HPDE6-E6E7 (cell line): ENCODE results near the gene SLC12A4.
"Not testable (repeated sequence)": the region's sequence is repeated elsewhere in the genome, so short reads cannot be mapped to it uniquely, and the experiment has no call there.

Experiments used
- DNase-seq: peaks from one replicate; pipeline ENCODE4 v3.0.0; 2011; ENCODE audit warnings: missing footprints; ENCODE audit errors: extremely low spot score

SLC12A4 gene

GRCh38 chr16:67941469-67942199 lies 26.8 kb downstream of the SLC12A4 start:
- no peak for DNase-seq

DNA sequence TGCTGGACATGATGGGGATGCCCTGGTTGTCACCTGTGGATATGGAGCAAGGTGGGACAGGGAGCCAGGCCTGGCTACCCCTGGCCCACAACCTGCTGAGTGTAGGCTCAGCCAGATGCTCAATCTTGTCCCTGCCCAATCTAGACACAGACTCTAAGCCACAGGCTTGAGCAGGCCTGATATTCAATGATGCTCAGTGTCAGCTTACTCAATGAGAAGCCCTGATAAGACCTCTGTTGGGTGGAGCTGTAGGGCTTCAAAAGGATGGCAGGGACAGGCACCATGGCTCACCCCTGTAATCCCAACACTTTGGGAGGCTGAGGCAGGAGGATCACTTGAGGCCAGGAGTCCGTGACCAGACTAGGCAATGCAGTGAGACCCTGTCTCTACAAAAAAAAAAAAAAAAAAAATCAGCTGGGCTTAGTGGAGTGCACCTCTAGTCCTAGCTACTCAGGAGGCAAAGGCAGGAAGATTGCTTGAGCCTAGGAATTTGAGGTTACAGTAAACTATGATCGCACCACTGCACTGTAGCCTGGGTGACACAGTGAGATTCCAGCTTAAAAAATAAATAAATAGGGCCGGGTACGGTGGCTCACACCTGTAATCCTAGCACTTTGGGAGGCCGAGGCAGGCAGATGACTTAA lies 27.9 kb downstream of the SLC12A4 start:
- no peak for DNase-seq

- DNase-seq, result no peak
Observed at GRCh38 chr16:67939507-67940445, 28.7 kb downstream of the SLC12A4 start.

GRCh38 chr16:67937713-67938112 lies 30.7 kb downstream of the SLC12A4 start:
- not testable (repeated sequence) for DNase-seq

GRCh38 chr16:67936880-67937605 lies 31.4 kb downstream of the SLC12A4 start:
- no peak for DNase-seq

GRCh38 chr16:67936124-67936879 lies 32.1 kb downstream of the SLC12A4 start, which contains the start of gene PSMB10:
Gene PSMB10, minus strand, starts transcription at chr16:67936850. Its CDS starts 101 bp downstream, at chr16:67936749.
- peak; percentile 80 for DNase-seq

DNA sequence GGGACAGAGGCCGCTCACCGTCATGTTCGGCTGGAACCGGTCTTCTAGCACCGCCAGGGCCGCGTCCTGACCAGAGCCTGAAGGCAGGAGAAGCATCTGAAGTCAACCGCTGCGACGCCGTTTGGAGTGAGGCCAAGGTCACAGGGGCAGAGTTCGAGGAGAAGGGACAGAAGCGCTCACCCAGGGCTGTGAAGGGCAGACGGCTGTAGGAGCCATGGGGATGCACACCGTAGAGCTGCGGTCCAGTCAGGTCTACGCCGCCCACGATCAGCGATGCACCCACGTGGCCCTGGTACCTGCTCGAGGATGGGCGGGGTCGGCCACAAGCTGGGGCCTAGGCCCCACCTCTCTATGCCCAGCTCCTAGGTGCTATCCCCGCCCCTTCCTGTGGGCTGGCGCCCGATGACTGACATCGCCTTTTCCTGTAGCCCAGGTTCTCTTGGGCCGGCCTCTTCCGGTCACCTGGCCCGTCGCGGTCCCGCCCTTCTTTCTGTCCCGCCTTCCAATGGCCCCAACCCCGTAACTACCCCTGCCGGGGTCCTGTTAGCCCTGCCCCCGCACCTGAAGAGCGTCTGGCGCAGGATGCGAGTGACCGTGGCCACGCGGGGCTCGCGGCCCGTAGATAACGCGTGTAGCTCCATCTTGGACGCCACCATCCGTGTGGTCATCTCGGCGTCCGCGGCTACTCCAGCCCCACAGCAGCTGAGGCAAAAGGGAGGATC lies 32.9 kb downstream of the SLC12A4 start:
- peak; percentile 99 for DNase-seq

GRCh38 chr16:67935101-67935401 lies 33.4 kb downstream of the SLC12A4 start:
- no peak for DNase-seq

GRCh38 chr16:67934306-67935100 lies 33.9 kb downstream of the SLC12A4 start:
- DNase-seq, result no peak

DNA sequence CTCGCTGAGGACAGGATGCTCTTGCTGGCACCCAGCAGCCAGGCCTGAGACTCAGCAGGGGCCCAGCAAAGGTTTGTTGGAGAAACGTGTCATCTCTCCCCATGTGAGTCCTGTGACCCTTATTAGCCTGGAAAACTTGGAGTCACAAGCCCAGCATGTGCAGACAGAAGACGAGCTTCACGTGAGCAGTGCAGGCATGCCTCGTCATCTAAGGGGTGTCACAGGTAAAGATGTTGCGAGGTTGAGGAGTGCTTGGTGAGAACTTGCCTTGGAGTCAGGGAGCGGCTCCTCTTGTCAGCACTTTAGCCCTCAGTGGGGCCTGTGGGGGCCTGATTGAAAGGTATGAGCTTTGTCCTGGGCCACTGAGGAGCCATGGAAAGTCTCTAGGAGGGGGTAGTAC lies 34.6 kb downstream of the SLC12A4 start:
- DNase-seq, result no peak

- no peak for DNase-seq
Observed at GRCh38 chr16:67932462-67932840, 36.0 kb downstream of the SLC12A4 start.

DNA sequence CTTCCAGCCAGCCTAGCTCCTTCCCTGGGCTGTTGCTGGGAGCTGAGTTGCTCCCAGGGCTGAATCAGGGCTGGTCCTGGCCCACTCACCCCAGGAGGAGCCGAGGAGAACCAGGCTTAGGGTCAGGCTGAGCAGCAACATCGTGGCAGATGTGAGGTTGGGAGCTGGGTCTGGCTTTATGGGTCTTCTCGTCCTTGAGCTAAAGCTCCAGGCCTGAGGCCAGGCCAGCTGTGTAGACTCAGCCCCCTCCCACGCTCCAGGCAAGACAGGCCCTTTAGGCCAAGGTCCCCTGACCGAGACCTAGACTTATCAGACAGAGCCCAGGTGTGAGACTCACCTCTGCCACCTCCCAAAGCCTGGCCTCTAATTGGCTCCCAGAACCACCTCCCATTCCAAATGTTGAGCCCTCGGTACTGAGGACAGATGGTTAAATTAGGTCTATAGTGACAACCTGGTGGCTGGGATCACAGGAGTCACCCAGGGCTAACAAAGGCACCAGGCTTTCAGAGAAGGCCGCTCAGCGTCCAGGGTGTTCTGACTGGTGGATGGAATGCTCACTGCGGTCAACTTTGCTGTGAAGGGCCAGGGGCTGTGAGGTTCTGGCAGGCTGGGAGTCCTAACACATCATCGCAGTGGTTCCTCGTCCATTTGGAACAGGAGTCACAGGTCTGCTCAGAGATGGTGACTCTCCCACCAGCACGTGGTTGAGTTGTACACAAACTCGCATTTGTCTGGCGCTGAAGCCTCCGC lies 36.5 kb downstream of the SLC12A4 start, which contains the start of gene CTRL:
Gene CTRL (minus strand): TSS at position 151 of the 750 bp plus-strand sequence. CDS start 10 bp downstream, at position 141.
- no peak for DNase-seq

DNA sequence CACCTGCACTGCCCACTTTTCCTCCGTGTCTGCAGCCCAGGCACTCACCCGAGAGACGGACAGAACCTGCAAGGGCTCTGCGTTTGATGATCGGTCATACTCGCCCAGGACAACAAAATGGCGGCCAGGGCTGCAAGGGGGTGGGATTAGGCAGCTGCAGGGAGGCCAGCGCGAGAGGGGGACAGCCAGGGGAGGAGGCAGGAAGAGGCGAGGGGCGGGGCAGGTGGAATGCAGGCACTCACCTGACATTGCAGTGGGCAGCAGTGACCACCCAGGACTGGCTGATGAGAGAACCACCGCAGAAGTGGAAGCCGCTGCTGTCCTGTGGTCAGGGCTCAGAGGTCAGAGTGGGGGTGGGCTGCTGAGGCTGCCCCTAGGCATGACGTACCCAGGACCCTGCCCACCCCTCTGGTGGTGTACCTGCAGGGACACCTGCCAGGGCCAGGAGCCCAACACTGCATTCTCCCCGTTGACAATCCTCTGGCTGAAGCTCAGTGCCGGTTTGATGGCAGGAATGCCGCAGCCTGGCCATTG lies 37.7 kb downstream of the SLC12A4 start:
- no peak for DNase-seq

GRCh38 chr16:67930191-67930590 lies 38.2 kb downstream of the SLC12A4 start:
- DNase-seq, result no peak

GRCh38 chr16:67928561-67929364 lies 39.7 kb downstream of the SLC12A4 start:
- peak; percentile 89 for DNase-seq

DNA sequence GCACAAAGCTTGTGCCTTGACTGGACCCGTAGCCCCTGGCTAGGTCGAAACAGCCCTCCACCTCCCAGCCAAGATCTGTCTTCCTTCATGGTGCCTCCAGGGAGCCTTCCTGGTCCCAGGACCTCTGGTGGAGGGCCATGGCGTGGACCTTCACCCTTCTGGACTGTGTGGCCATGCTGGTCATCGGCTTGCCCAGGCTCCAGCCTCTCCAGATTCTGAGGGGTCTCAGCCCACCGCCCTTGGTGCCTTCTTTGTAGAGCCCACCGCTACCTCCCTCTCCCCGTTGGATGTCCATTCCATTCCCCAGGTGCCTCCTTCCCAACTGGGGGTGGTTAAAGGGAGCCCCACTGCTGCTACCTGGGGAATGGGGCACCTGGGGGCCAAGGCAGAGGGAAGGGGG lies 40.3 kb downstream of the SLC12A4 start:
- no peak for DNase-seq

DNA sequence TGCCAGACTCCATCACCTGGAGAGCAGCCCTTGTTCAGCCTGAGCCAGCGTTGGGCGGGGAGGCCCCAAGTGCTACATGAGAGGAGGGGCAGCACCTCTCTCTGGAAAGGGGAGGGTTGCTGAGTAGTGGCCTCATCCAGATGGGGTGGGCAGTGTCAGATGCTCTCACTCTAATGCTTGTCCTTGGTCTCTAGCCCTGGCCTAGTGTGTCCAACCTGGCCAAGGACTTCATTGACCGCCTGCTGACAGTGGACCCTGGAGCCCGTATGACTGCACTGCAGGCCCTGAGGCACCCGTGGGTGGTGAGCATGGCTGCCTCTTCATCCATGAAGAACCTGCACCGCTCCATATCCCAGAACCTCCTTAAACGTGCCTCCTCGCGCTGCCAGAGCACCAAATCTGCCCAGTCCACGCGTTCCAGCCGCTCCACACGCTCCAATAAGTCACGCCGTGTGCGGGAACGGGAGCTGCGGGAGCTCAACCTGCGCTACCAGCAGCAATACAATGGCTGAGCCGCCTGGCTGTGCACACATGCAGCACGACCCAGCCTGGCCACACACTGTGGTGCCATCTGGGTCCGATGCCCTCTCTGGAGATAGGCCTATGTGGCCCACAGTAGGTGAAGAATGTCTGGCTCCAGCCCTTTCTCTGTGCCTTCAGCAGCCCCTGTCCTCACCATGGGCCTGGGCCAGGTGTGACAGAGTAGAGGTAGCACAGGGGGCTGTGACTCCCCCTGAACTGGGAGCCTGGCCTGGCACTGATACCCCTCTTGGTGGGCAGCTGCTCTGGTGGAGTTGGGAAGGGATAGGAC lies 41.1 kb downstream of the SLC12A4 start:
- DNase-seq, result no peak
